HL-60/S4 treated with retinoic acid at 250 ng/mL for 4 days and 3 days (cell line): ENCODE measurements around the gene GRAP.

Experiments
- in situ Hi-C: fragments of 300-500 bp; cut with MboI; formaldehyde crosslinking; loops from 2 replicates; pipeline ENCODE4 v1.7.0; 2022; ENCODE audit warnings: low sequenced_read_pairs

The GRAP gene

DNA sequence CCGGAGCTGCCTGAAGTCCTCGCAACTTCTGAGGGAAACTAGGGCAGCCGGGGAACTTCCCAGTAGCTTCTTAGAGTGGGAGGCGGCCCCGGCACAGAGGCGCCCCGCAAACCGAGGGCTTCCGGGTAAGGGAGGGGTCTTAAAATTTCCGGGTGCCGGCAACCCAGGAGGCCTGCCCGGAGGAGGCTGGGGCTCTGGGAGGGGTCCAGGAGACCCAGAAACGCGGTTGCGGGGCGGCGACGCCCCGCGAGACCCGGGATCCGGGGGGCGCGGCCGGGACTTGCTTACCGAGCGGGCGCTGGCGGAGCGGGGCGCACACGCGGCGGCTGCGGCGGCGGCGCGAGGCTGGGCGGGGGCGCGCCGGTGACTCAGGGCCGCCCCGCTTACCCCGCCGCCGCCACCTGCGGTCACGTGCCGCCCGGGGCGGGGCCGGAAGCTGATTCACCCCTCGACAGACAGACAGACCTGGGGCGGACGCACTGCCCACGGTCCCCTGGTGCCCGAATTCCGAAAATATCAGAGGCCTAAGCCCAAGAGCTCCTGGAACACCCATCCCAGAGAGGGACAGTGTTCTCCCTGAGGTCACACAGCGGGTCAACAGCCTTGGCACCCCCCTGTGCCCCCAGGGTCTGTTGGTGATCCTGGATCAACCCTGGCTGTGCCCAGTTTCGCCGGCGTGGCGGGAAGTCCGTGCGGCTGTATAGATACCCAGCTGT lies 42.2 kb downstream of the GRAP start, which contains the start of gene FAM83G:
Gene FAM83G (minus strand): TSS at position 344 of the 716 bp plus-strand sequence. CDS start 723 bp downstream, outside the sequence.
- in situ Hi-C loops, result no loop called here

DNA sequence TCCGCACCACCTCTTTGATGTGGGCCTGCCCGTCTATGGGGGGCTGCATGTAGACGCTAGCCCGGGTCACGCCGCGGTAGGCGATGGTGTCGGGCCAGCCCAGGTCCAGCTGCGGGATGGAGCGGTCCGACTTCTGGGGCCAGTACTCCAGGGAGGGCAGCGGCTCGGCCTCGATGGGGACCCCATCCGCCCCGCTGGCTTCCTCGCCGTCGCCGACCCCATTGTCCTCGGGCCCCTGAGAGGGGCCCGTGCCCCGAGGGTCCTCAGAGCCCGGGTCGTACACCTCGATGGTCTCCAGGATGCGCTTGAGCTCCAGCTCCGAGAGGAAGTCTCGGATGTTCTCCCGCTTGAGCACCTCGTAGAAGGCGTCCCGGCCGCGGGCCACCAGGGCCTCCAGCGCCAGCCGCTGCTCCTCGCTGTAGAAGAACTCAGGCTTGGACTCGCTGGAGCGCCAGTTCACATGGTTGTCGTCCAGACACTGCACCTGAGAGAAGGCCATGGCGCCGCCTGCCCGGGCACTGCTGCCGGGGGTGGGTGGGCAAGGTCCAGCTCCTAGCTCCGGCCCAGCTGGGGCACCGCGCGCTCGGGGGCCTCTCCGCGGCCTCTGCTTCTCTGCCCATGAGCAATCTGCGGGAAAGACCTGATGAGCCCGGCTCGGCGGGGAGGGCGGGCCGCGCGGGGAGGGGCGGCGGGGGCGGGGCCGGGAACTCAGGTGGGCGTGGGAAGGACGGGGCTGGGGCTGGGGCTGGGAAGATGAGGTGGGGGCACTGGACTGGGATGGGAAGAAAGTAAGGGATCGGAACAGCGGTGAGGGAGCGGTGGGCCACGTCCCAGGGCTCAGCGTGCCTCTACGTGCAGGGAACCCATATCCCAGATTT lies 43.0 kb downstream of the GRAP start:
- in situ Hi-C loops, result no loop called here

- in situ Hi-C loops, result no loop called here
Measured at GRCh38 chr17:19002805-19003542, 43.8 kb downstream of the GRAP start.

- in situ Hi-C loops, result no loop called here
Measured at GRCh38 chr17:19001907-19002590, 44.7 kb downstream of the GRAP start.

- in situ Hi-C loops, result no loop called here
Measured at GRCh38 chr17:19000531-19001325, 46.0 kb downstream of the GRAP start.

DNA sequence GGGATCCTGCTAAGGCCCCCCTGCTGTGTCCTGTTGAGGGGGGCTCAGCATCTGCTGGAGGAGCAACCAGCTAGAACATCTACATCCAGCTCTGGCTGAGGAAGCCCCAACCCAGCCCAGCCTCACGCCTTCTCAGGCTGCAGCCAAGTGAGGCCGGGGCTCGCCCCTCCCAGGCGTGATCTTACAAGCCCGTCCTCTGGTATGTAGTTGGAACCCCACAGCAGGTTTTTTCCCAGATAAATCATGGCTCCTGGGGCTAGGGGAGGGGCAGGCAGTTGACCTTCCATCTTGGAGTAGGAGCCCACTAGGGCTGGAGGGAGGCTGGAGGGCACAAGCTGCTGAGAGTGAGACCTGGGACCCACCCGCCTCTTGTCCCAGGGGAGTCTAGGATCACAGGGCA lies 46.8 kb downstream of the GRAP start:
- in situ Hi-C loops, result no loop called here

- in situ Hi-C loops, result no loop called here
Measured at GRCh38 chr17:18999394-18999793, 47.4 kb downstream of the GRAP start.

DNA sequence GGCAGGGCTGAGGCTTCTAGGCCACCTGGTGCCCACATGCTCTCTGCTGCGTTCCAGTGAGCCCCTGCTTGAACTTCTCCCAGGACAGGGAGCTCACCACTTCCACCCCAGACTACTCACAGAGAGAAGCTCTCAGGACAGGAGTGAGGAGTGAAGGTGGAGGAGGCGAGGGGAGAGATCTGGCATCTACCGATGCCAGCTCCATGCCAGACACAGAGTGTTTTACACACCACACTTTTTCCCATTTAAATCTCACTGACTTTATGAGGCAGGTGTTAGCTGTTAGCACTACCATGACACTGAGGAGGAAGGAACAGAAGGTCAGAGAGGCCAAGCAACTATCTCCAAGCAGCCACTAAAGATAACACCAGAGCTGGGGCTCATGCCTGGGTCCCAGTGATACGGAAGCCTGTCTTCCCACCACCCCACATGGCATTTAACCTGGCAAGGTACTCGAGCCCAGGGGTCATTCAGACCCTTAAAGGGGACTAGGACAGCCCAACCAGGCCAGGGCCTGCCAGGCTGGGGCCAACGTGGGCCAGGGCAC lies 49.0 kb downstream of the GRAP start:
- in situ Hi-C loops, result no loop called here

- in situ Hi-C loops, result no loop called here
Measured at GRCh38 chr17:18996458-18996857, 50.3 kb downstream of the GRAP start.

DNA sequence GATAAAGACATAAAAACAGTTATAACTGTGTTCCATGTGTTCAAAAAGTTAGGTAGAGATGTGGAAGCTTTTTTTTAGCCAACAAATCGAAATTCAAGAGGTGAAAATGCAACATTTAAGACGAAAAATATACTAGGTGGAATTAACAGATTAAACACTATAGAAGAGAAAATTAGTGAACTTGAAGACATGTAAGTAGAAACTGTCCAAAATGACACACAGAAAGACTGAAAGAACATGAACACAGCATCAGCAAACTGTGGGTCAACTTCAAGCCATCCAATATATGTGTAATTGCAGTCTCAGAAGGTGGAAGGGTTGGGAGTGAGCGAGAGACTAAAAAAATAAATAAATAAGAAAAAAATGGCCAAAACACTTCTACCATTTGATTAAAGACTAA lies 51.5 kb downstream of the GRAP start:
- in situ Hi-C loops, result no loop called here

GRCh38 chr17:18994631-18995030 lies 52.1 kb downstream of the GRAP start:
- in situ Hi-C loops, result no loop called here

DNA sequence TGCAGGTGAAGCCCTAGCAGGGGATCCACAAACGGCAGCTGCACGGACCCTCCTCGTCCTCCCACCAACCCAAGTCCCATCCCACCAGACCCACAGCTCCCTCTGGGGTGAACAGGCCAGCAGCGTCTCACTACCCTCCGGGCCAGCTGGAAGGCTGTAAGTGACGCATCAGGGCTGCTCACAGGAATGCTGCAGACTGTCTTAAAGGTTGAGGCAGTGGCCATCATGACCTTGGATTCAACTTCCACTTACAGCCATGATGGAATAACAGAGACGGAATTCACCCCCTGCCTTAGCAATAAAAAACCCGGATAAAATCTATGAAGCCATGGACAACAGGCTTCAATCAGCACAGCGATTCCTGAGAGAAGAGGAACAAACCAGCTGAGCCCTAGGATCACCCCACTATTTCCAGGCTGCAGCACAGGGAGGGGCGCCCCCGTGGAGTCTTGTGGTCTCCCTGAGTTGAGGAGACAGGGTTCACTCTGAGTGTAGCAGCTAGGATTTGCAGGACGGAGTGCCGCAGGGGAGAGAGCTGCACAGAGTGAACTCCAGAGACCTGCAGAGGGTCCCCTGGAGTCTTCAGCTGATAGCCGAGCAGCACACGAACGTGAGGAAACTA lies 52.7 kb downstream of the GRAP start:
- in situ Hi-C loops, result no loop called here

DNA sequence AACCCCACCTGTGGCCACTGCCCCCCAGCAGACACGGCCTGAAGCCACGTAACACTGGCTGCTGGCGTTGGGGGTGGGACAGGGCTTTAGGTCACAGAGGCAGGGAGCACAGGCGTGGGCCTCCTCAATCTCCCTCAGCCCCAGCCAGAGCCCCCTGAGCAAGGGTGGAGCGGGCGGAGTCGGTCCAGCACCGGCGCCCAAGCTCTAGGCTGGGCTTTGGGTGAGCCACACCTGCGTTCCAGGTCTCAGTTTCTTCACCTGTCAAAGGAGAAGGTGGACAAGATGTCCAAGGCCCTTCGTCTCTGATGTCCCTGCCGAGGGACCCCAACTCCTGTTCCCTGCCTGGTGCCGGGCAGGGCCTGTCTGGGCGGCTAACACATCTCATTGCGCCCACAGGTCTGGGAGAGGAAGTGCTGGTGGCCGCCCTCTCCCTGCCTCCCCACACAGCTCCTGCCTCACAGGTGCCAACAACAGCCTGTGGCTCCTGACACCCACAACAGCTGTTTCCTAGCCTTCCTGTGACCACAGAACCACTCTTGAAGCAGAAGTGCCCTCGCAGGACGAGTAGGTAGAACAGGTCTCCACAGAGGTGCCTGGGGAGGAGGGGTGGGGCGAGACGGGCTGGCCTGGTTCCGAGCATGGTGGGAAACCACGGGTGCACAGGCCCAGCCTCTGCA lies 54.2 kb downstream of the GRAP start:
- in situ Hi-C loops, result no loop called here

GRCh38 chr17:18991531-18992315 lies 55.0 kb downstream of the GRAP start:
- in situ Hi-C loops, result no loop called here

DNA sequence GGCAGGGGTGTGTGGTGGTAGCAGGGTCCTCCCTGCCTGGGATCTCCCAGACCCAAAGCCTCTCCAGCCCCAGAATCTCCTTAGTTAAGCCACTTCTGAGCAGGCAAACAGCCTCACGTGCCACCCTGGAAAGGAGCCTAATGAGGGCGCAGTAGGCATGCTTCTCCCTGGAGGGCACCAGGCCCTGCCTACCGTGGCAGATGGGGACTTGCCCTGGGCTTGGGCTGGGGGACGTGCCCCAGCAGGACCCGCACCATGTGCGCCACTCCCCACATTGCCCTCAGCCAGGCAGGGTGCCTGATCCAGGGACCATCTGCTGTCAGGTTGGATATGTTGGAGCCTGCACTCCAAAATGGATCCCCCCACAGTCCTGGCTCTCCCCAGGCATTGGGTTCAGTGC lies 56.4 kb downstream of the GRAP start:
- in situ Hi-C loops, result no loop called here

DNA sequence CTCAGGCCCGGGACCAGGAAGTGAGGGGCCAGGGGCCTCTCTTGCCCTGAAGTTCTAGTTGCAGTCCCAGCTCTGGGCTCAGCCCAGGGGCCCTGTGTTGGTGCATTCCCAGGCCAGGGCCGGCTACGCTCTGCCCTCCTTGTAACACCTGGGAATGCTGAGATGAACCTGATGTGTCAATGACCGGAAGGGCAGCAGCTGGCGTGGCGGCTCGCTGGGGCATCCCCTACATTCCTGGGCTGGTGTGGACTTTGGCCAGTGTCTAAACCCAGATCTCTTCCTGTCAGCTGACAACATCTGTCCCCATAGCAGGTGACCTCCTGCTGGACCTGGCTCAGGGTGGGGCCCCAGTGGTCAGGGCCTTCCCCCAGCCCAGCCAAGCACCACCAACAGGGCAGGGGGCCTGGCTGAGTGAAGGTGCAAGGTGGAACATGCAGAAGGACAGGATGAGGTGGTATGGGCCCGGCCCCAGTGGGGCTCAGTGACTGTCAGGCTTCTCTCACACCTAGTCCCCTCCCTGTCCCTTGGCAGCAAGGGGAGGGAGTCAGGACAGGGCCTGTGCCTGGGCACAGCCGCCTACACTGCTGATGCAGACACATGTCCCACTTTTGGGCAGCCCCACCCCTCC lies 58.1 kb downstream of the GRAP start:
- in situ Hi-C loops, result no loop called here

GRCh38 chr17:18987862-18988545 lies 58.8 kb downstream of the GRAP start:
- in situ Hi-C loops, result no loop called here
